Erythroblast (primary cell): ENCODE results near the gene CXCL17.

Experiments used
- GATA1 ChIP-seq: IDR thresholded peaks from 2 replicates; pipeline ENCODE4 v1.6.1; 2011; ENCODE audit warnings: low read depth, mild to moderate bottlenecking, control low read depth, low read length, moderate library complexity
- POLR2A ChIP-seq: IDR thresholded peaks from 2 replicates; pipeline ENCODE4 v1.6.1; 2011; ENCODE audit warnings: mild to moderate bottlenecking, low read length

DNA sequence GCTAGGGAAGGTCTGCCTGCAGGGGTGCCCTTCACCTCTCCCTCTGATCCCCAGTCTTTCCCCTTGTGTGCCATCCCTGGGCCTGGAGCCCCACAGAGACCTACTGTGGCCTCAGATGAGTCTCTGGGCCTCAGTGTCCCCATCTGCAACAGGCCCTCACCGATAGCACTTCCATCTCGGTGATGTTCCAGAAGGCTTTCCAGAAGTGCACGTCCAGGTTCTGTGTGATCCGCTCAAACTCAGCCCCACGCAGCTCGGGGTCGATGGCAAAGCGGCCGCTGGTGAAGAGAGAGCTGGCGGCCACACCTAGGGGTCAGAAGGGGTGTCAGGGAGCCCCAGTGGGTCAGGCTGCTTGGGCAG is 35.0 kb downstream of the CXCL17 start:
- TF ChIP-seq POLR2A (no peak), GATA1 (no peak)
